NCI-H128 (cell line): ENCODE measurements around the gene SOX3.

Experiments used
- DNase-seq: peaks from one replicate; lab custom pipeline; 2025; ENCODE audit not compliant: unreplicated experiment; lab: John Stamatoyannopoulos, UW

Gene SOX3

DNA sequence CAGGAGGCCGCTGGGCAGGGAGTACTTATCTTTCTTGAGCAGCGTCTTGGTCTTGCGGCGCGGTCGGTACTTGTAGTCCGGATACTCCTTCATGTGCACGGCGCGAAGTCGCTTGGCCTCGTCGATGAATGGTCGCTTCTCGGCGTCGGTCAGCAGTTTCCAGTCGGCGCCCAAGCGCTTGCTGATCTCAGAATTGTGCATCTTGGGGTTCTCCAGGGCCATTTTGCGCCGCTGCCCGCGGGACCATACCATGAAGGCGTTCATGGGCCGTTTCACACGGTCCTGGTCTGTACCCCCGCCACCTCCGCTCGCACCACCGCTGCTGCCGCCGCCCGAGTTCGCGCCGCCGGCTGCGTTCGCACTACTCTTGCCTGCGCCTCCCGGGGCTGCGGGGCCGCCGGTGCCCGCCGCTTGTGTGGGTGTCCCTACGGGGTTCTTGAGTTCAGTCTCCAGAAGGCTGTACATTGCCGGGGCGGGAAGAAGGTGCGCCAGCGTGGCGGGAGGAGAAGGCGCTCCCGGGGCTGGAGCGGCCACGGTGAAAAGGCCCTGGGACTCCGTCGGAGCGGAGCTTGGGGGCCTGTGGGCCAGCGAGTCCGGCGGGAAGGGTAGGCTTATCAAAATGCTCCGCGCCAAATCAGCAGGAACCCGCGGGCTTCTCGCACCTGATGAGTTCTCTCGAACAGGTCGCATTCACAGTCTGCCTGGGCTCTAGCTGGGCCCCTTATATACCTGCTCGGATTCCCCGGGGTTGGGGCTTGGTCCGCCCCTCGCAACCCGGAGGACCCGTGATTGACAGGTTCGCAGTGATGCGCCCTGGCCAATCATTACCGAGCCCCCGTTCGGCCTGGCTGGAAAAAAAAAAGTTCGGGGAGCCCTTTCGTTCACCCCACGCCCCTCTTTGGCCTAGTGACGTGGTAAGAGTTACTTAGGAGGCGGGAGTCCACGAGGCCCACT is at the start of gene SOX3:
TSS of gene SOX3 (minus strand) at position 699 of the 954 bp plus-strand sequence. CDS start at position 690, 9 bp downstream.
- no peak for DNase-seq

DNA sequence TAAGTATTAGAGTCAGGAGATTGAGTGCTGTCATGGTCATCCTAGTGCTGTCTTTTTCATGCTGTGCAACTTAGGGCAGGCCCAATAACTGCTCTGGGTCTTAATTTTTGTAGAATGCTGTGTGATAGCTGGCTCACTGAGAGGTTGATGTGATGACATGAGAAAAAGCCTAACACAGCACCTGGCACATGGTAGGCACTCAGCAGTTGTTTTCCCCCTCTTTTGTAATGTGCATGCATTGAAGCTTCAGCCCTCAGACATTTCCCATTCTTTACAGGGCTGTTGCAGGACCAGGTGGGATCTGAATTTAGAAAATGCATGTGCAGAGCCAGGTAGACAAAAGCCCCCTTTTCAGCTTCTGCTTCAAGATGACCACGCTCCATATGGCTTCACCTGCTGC is 44.1 kb upstream of the SOX3 start:
- no peak for DNase-seq

DNA sequence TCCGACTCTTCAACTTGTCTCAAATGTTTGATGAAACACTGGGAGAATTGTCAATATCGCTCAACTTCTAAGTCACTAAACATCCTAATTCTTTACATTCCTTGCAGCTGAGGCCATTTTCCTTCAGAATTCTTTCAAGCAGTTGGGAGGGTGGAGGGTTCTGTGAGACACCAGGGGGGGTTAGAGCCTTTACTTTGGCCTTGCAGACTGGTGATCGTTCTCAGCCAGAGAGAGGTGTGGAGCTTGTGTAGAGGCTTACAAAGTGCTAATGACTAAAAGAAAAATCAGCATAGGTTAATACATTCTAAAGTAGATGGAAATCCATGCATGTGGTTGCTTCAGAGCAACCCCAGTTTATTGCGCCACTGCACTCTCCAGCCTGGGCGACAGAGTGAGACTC is 21.3 kb upstream of the SOX3 start:
- no peak for DNase-seq

DNA sequence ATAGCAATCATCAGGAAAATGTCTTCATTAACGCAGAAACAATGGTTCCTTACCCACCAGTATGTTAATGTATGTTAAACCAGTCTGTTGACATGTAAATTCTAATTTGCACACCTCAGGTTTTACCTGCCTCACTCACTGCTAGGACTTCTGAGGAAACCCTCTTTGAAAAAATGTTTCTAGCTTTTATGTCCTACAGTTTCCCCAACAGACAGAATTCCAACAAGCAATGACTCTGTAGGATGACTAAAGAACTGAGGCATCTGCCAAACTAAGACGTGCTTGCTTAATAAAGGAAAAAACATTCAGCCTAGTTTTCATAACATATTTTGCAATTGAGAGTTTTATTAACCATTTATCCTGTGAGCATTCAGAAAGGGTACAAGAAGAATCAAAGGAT is 20.6 kb upstream of the SOX3 start:
- no peak for DNase-seq

DNA sequence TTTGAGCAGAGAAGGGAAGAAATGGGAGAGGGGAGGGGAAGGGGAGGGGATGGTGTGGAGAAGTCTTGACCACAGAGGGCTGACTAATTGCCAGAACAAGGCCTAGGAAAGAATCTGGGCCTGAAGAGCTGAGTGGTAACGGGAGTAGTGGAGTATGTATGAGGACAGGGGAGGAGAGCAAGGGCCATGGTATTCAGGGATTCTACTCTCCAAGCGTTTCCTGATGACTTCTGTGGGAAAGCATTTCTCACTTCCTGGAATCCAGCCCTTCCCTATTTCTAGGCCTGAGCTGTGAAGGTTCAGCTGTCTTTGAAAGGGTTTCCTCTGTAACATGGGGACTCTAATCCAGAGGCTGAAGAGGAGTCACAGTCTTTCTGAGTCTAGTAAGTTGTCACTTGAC is 19.7 kb upstream of the SOX3 start:
- DNase-seq, result no peak

DNA sequence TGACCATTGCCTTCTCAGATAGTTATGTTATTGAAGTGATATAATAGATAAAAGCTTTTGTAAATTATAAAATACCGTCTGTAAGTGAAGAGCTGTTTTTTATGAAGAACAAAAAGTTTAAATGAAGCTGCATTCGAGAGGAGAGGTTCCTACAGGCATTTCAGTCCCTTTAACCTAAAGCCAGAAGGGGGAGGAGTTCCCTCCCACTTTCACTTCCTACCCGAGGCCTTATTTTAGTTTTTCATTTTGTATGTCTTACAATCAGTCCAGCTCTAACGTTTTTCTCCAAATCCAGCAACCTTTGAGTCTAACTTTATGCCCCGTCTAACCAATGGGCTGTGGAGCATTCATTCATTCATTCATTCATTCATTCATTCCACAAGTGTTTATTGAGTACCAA is 16.5 kb upstream of the SOX3 start:
- no peak for DNase-seq

DNA sequence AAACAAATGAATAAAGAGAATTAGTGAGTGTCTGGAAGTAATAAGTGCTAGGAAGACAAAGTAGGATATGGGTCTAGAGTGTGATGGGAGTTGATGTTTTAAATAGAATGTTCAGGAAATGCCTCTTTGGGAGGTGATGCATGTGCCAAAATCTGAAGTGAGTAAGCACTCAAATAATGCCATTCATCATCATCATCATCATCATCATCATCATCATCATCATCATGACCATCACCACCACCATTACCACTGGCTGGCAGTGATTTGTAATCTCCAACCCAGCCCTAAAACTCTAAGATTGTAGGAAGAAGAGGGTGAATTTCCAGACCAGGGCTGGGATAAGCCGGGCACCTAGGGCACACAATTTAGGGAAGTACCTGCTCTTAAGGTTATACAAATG is 9.7 kb upstream of the SOX3 start:
- no peak for DNase-seq

DNA sequence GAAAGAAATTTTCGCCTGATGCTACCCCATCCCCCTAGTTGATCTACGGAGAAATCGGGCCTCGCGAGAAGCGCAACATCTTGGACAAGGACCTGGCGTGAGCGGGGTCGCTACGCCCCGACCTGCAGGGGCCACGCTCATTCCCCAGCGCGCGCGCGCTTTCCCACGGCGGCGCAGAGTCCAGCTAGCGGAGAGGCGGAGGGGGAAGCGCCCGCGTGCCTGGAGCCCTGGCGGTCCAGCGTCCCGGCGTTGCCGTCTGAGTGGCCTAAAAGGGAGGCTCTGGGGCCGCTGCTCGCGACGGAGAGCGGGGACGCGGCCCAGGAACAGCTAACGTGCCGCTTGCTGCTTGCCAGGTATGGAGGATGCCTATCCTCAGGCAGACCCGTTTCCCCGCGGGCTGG is 6.0 kb upstream of the SOX3 start:
- no peak for DNase-seq

DNA sequence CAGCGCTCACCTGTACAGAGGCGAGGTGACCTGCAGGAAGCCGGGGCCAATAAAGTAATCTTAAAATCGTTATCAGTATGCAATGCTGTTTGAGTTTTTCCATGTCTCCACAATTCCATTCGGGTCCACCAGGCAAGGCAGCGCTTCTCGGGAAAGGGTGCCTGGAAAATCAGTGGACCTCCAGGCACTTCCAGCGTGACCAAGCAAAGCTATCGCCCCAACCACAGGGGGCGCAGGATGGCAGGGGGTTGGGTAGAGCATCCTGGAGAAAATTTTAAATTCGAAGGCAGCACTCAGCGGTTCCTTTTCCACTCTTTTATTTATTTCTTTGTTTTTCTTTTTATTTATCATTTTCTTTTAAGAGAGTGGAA is 5.4 kb upstream of the SOX3 start:
- no peak for DNase-seq

DNA sequence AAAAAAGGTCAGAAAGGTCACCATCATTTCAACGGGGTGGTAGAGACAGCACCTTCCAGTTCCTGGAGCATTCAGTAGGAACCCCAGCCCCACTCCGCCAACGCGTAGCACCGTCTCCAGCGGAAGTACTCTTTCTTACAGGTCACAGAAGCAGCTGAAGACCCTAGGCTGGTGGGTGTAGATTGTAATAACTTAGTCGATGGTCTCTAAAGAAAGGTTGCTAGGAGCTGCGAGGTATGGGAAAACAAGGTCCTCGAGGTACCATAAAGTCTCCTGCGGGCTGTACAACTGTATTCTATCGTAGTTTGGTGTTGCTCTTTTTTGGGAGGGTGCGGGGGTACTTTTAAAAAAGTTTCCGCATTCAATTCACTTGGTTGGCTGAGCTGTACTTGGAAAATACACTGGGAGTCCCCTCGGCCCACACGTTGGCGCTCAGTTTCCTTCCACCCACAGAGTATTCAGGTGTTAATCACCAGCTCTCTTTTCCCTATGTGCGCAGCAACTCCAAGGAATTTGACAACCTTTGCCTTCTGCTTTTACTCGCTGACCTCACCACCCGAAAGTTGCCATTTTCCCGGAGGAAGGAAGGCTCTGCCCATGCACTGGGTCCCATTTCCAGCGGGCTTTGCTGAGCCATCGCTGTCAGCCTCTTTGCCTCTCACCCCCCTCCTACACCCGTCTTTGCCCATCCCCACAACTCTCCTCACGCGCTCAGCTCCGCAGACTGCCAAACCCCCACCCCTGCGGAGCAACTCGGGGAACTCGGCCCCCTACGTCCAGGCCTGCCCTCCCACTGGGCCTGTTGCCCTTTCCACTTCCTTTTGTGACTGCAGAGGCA is 4.8 kb upstream of the SOX3 start:
- DNase-seq, result no peak

DNA sequence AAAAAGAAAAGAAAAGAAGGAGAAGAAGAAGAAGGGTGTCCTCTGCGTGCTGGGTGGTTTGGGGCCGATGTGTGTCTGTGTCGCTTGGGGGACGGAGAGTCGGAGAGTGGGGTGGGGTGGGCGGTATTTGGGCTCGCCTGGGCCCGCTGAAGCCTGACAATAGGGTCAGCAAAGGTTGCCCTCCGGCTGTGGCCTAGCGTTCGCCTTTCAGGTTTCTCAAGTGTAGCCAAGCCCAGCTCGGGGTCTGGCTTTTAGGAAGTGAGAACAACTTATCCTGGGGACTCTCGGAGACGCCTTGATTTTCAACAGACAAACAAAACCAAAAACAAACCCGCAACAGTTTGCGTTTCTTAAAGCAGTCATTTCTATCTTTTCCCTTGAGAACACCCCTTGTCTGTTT is 4.1 kb upstream of the SOX3 start:
- no peak for DNase-seq

DNA sequence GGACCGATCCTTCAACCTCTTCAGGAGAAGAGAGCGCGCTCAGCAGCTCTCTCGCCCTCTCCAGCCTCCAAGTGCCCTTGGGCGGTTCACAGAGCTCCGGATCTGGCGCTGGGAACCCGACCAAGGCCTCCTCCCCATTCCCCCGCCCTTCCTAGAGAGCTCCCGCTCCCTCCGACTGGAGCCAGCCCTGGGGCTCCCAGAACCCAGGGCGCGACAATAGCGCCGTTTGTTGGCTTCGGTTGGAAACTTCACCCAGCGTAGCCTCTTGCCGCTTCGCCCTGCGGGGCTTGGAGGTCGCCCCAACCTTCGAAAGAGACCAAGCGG is 3.1 kb upstream of the SOX3 start:
- no peak for DNase-seq

DNA sequence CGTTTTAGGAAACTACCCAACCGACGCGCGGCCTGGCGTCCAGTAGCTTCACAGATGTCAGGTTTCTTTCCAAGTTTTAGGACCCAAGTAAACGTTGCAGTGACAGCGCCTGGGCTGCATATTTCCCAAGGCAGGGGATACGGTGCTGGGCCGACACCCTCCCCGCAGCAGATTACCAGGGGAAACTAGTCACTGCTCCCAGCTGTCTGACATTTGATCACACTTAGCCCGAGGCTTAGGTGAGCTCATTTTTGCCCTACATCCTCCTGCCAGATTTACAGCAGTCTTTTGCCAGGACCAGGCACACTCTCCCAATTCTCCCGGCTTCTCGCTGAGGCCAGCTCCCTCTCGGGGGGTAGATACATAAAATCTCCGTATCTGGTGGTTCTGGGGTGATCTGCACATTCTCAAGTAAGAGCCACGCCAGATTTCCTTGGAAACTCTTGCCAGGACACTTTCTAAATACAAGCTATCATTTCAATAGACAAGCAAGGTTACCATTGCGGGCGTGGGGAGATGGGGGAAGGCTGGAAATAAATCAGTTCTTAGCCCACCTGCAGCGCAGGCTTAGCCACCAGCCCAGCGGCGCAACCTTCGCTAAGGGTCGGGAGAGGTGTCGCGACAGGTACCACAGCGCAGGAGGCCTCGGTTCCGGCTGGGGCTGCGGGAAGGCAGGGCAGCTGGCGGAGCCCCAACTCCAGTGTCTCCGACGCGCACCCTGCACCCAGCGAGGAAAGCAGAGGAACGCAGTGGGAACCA is 2.5 kb upstream of the SOX3 start:
- no peak for DNase-seq

DNA sequence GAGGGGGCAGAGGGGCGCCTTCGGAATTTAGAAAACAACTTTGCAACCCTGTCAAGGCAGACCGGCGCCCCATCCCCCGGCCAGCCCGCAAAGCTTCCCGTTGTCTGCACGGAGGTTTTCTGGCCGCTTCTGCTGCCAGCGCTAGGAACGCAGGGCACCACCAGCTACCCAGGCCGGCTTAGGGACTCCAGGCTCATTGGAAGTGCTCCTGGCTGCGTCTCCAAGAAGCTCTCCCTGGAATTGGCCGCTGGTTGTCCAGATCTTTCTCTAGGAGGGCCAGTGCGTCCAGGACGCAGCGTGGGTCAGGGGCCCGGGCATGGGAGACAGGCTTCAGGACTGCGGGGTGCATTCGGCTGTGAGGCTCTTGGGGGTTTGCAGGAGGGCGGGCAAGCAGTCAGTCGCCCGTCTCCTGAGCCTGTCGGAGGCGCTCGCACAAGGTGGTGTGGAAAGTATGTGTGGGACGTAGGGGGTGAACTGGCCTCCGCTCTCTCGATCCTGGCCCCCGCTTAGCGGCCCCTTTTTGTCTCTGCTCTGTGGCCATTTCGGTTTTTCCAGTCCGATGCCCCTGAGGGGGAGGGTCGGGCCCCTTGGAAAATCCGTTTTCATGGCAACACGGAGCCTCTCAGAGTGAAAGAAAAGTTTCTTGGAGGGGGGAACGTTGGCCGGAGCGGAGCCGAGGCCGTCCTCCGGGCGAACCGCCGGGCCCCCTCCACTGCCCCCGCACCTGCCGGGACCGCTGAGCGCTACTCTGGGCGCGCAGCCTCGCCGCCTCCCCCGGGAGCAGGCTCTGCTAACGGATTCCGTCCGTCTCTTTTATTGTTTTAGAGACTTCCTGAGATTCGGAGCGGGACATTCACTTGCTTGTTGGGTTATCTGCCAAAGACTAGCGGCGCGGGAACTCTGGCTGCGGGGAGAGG is 810 bp upstream of the SOX3 start:
- DNase-seq, result no peak

DNA sequence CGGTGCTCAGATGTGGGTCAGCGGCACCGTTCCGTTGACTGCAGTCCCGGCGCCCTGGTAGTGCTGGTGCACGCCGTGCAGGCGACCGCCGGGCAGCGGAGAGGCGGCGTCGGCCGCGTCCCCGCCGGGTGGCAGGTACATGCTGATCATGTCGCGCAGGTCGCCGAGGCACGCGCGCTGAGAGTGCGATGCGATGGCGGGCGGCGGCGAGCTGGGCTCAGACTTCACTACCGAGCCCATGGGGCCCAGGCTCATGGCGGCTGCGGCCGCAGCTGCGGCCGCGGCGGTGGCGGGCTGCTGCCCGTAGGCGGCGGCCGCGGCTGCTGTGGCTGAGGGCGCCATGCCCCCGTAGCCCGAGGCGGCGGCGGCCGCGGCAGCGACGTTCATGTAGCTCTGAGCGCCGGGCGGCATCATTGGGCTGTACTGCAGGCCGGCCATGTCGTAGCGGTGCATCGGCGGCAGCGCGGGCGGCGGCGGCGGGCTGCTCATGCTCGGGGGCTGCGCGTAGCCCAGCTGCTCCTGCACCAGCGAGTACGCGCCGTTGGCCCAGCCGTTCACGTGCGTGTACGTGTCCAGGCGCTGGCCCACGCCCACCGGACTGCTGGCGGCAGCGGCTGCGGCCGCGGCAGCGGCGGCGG is 1.0 kb downstream of the SOX3 start:
- DNase-seq, result no peak

DNA sequence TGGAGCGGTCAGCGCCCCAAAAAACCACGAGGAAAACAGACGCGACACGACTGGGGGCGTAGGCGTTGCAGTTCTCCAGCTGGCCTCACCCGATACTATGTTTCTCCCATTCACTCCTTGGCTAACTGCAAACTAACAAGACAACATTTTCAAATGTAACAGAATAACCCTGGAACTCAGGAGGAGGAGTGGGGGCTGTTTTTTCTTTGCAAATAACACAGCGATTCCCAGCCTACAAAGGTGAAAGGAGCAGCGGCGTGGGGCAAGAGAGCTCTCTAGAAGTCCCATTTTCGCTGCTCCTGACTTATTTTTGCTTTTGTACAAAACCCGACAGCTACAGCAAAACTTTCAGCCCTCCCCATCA is 1.6 kb downstream of the SOX3 start:
- no peak for DNase-seq

DNA sequence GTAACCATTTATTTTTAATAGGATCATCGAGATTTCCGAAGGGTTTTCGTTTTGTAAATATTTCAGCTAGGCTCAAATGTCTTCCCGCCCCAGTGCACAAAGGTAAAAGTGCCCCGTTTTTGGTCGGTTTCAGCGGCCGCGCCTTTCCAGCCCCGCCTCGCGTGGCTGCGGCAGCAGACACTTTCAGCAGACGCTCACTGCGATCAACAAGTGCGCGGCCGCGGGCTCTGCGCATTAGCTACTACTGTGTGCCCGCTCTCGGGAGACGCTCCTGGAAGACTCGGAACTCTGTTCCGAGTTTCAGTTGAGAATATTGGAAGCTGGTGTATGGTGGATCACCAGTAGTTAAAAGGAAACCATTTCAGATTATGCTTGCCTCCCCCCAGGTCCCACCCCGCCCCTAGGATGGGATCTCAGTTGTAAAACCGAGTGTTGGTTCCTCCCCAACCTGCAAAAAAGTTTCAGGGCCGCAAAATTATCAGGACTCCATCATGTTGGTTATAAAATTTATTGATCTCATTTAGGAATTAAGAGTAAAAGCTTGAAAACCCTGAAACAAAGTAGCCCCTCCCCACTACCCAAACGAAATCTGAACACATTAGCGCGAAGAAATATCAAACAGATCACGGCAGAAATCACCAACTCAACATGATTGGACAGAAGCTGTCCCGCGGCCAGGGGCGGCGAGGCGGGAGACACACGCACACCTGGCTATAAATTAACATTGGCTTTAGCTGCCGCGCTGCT is 2.2 kb downstream of the SOX3 start:
- no peak for DNase-seq

DNA sequence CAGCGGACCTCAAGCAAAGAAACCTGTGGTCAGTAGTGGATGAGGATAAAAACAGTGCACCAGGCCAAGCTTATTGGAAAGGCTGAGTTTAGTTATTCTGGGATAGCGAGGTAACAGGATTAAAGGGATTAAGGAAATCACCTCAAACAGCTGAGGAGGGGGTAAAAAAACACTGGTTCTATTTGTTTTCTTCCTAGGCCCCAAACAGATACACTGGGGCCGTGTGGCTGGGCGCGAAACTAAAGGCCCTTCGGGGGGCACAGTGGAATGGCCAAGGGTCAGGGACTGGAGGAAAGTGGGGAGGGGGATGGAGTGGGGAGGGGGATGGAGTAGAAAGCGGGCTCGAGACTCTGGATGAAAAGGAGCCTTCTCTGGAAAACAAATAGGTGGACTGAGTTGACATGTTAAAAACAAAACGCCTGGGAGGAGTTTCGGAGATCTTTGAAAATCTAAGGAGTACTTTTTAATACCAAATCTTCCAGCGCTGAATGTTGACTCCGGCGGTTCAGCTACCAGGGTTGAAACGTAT is 2.9 kb downstream of the SOX3 start:
- no peak for DNase-seq

DNA sequence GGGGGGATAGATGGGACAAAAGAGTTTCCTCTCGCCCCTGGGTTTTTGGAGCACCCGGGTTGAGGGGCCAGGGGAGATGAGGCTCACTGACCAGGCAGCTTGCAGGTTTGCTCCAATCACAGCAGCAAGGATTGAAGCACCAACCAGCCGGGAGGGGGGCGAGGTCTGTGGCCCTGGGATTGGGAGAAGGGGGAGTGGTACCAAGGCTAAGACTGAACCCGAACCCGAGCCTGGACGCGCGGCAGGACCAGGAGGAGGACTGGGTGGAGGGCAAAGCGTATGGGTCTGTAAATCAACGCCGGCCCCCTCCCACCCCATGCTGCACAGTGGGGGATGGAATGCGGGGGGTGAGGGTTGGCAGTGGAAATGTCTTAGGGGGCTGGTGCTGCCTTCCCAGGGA is 3.5 kb downstream of the SOX3 start:
- no peak for DNase-seq
